Amygdala (tissue), 56 donors: ENCODE data around the gene EPB41L4B.
"Not testable (repeated sequence)": the region's sequence is repeated elsewhere in the genome, so short reads cannot be mapped to it uniquely, and the experiment has no call there.

Experiments used
- DNase-seq, 56 donors: peaks; one replicate each; lab custom pipeline; 2025; lab: John Stamatoyannopoulos, UW

The EPB41L4B gene

GRCh38 chr9:109302606-109303005 is 18.3 kb downstream of the EPB41L4B start:
- no peak for DNase-seq

GRCh38 chr9:109301012-109301411 is 19.8 kb downstream of the EPB41L4B start:
- no peak for DNase-seq

- DNase-seq, result no peak
Measured at GRCh38 chr9:109299891-109300290, 21.0 kb downstream of the EPB41L4B start.

- no peak for DNase-seq
Measured at GRCh38 chr9:109297899-109298298, 23.0 kb downstream of the EPB41L4B start.

- no peak for DNase-seq
Measured at GRCh38 chr9:109295221-109296130, 25.4 kb downstream of the EPB41L4B start.

- DNase-seq, result no peak
Measured at GRCh38 chr9:109290385-109290784, 30.5 kb downstream of the EPB41L4B start.

- no peak for DNase-seq
Measured at GRCh38 chr9:109289931-109290330, 30.9 kb downstream of the EPB41L4B start.

GRCh38 chr9:109289186-109289585 is 31.7 kb downstream of the EPB41L4B start:
- no peak for DNase-seq

GRCh38 chr9:109286981-109287380 is 33.9 kb downstream of the EPB41L4B start:
- no peak for DNase-seq

- DNase-seq, result no peak
Measured at GRCh38 chr9:109286571-109286977, 34.3 kb downstream of the EPB41L4B start.

GRCh38 chr9:109283672-109284071 is 37.2 kb downstream of the EPB41L4B start:
- not testable (repeated sequence) for DNase-seq

- no peak for DNase-seq
Measured at GRCh38 chr9:109283012-109283411, 37.8 kb downstream of the EPB41L4B start.

GRCh38 chr9:109282302-109282701 is 38.6 kb downstream of the EPB41L4B start:
- no peak for DNase-seq

- no peak for DNase-seq
Measured at GRCh38 chr9:109281518-109281917, 39.3 kb downstream of the EPB41L4B start.

- DNase-seq, result no peak
Measured at GRCh38 chr9:109278848-109279247, 42.0 kb downstream of the EPB41L4B start.

- DNase-seq, result no peak
Measured at GRCh38 chr9:109278216-109278615, 42.6 kb downstream of the EPB41L4B start.

GRCh38 chr9:109277451-109277850 is 43.4 kb downstream of the EPB41L4B start:
- DNase-seq, result no peak

- DNase-seq, result no peak
Measured at GRCh38 chr9:109276469-109277440, 44.1 kb downstream of the EPB41L4B start.

GRCh38 chr9:109274884-109275730 is 45.8 kb downstream of the EPB41L4B start:
- no peak for DNase-seq

- no peak for DNase-seq
Measured at GRCh38 chr9:109273869-109274268, 47.0 kb downstream of the EPB41L4B start.
